ENCODE results near the gene HSPB6. TPM values are rescaled to one million over a fixed set of nuclear protein-coding genes. Genes with fewer than 3 reads are reported as not detected.
"Not testable (repeated sequence)": the region's sequence is repeated elsewhere in the genome, so short reads cannot be mapped to it uniquely, and the experiment has no call there.

HSPB6 gene
- polyA plus RNA-seq, 6 donors from 2014 or later = not detected

GRCh38 chr19:35781650-35782049, 24.8 kb upstream of the HSPB6 start:
- DNase-seq (no peak), ATAC-seq (ENCODE audit: low read depth in 2 of 2) (no peak)
- Mint-ChIP-seq H3K36me3 (no peaks in the 10 kb centered on the region), H3K27ac (peak overlapping the region in 1 of 6 donors; percentile 1), H3K27me3 (no peaks in the 10 kb centered on the region), H3K4me3 (peak overlapping the region in 1 of 8 donors; percentile 56), H3K4me1 (peaks cover 2 to 10% (median 10%) of the 10 kb centered on the region in 3 donors), H3K9me3 (no peaks in the 10 kb centered on the region)

DNA sequence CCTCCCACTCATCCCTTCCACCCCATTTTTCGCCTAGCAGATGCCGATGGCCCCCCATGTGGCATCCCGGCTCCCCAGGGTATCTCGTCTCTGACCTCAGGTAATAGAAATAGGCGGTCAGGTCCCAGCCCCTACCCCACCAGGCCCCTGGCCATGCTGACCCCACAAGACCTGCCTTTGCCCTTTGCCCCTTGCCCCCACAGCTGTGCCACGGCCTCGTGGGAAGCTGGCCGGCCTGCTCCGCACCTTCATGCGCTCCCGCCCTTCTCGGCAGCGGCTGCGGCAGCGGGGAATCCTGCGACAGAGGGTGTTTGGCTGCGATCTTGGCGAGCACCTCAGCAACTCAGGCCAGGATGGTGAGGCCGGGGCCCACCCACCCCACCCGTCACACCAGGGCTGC, 23.9 kb upstream of the HSPB6 start:
- Mint-ChIP-seq H3K4me1 (peaks cover 9 to 17% (median 10%) of the 10 kb centered on the region in 3 donors), H3K27ac (no peak overlapping the region), H3K9me3 (peaks cover 0 to 1% (median 0%) of the 10 kb centered on the region in 7 donors), H3K36me3 (no peaks in the 10 kb centered on the region), H3K27me3 (no peaks in the 10 kb centered on the region), H3K4me3 (no peak overlapping the region)
- no peak for ATAC-seq (ENCODE audit: low read depth in 2 of 2)
- DNase-seq = no peak

DNA sequence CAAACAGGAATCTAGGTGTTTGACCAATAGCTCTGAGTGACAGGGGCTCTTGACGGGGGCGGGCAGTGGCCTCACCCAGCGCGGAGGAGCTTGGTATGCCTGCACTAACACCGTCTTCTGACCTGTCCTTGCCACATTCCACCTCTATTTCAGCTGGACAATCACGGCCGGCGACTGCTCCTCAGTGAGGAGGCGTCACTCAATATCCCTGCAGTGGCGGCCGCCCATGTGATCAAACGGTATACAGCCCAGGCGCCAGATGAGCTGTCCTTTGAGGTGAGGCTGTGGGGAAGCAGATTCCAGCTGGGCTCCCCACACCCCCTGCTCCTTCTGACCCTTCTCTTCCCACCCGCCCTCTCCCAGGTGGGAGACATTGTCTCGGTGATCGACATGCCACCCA, 23.2 kb upstream of the HSPB6 start:
- no peak for DNase-seq
- H3K27me3 Mint-ChIP-seq = no peaks in the 10 kb centered on the region
- H3K9me3 Mint-ChIP-seq = peaks cover 0 to 1% (median 0%) of the 10 kb centered on the region in 7 donors
- peaks cover 10 to 17% (median 13%) of the 10 kb centered on the region in 3 donors for H3K4me1 Mint-ChIP-seq
- no peak overlapping the region for H3K4me3 Mint-ChIP-seq
- no peak overlapping the region for H3K27ac Mint-ChIP-seq
- no peaks in the 10 kb centered on the region for H3K36me3 Mint-ChIP-seq
- ATAC-seq (ENCODE audit: low read depth in 2 of 2) = no peak

- Mint-ChIP-seq H3K27ac (no peak overlapping the region), H3K4me3 (peak overlapping the region in 1 of 8 donors; percentile 29)
Measured at GRCh38 chr19:35779033-35779432, 22.2 kb upstream of the HSPB6 start.

GRCh38 chr19:35777961-35778360, 21.1 kb upstream of the HSPB6 start:
- H3K27me3 Mint-ChIP-seq = no peaks in the 10 kb centered on the region
- H3K36me3 Mint-ChIP-seq = no peaks in the 10 kb centered on the region
- DNase-seq = no peak
- ATAC-seq (ENCODE audit: low read depth in 2 of 2) = no peak
- H3K4me1 Mint-ChIP-seq = peaks cover 12 to 18% (median 17%) of the 10 kb centered on the region in 3 donors
- peak overlapping the region in 4 of 8 donors; percentile 19 to 63 (median 20) for H3K4me3 Mint-ChIP-seq
- H3K9me3 Mint-ChIP-seq = peaks cover 0 to 1% (median 0%) of the 10 kb centered on the region in 7 donors
- peak overlapping the region in 1 of 6 donors; percentile 7 for H3K27ac Mint-ChIP-seq

More at GRCh38 chr19:35779033-35779432, 22.2 kb upstream of the HSPB6 start:
- no peaks in the 10 kb centered on the region for H3K36me3 Mint-ChIP-seq
- no peaks in the 10 kb centered on the region for H3K27me3 Mint-ChIP-seq
- H3K9me3 Mint-ChIP-seq = peaks cover 0 to 1% (median 0%) of the 10 kb centered on the region in 7 donors
- no peak for ATAC-seq (ENCODE audit: low read depth in 2 of 2)
- DNase-seq = no peak
- H3K4me1 Mint-ChIP-seq = peaks cover 18 to 23% (median 21%) of the 10 kb centered on the region in 3 donors

- Mint-ChIP-seq H3K4me3 (peak overlapping the region in 6 of 8 donors; percentile 20 to 89 (median 63)), H3K9me3 (peaks cover 0 to 1% (median 0%) of the 10 kb centered on the region in 7 donors), H3K27me3 (no peaks in the 10 kb centered on the region), H3K36me3 (no peaks in the 10 kb centered on the region), H3K4me1 (peaks cover 12 to 18% (median 15%) of the 10 kb centered on the region in 3 donors), H3K27ac (peak overlapping the region in 2 of 6 donors; percentile 21 to 44)
- ATAC-seq (ENCODE audit: low read depth in 2 of 2) = no peak
- no peak for DNase-seq
Measured at GRCh38 chr19:35777086-35777841, 20.4 kb upstream of the HSPB6 start.

- Mint-ChIP-seq H3K4me1 (peaks cover 12 to 18% (median 15%) of the 10 kb centered on the region in 3 donors), H3K36me3 (no peaks in the 10 kb centered on the region), H3K27me3 (no peaks in the 10 kb centered on the region), H3K9me3 (peaks cover 0 to 1% (median 0%) of the 10 kb centered on the region in 7 donors), H3K27ac (peak overlapping the region in 1 of 6 donors; percentile 81), H3K4me3 (peak overlapping the region; percentile 63 to 89 (median 83))
- no peak for DNase-seq
- no peak for ATAC-seq (ENCODE audit: low read depth in 2 of 2)
Measured at GRCh38 chr19:35776102-35776788, 19.4 kb upstream of the HSPB6 start.

- H3K4me3 Mint-ChIP-seq = peak within 1 kb of the TSS; percentile 83 to 92 (median 90)
- ATAC-seq (ENCODE audit: low read depth in 2 of 2) (peak; percentile 95 to 97), DNase-seq (peak; percentile 99)
- H3K36me3 Mint-ChIP-seq = no peaks in the 10 kb centered on the region
- no peaks in the 10 kb centered on the region for H3K27me3 Mint-ChIP-seq
- peaks cover 0 to 1% (median 0%) of the 10 kb centered on the region in 7 donors for H3K9me3 Mint-ChIP-seq
- H3K4me1 Mint-ChIP-seq = peaks cover 12 to 18% (median 15%) of the 10 kb centered on the region in 3 donors
- H3K27ac Mint-ChIP-seq = peak within 1 kb of the TSS in 3 of 6 donors; percentile 62 to 85 (median 81)
Measured at GRCh38 chr19:35775298-35776101, 18.7 kb upstream of the HSPB6 start, which contains the start of gene ARHGAP33. Gene ARHGAP33, plus strand, starts transcription at chr19:35775564. Its CDS starts 95 bp downstream, at chr19:35775659.

DNA sequence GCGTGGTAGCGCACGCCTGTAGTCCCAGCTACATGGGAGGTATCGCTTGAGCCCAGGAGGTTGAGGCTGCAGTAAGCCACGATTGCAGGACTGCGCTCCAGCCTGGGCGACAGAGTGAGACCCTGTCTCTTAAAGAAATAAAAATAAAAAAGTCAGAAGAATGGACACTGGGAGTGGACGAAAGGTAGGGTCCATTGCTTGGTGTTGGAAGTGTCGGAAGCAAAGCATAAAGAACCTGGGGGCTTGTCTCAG, 18.1 kb upstream of the HSPB6 start:
- peak in 1 of 2 donors; percentile 3 for ATAC-seq (ENCODE audit: low read depth in 2 of 2)
- Mint-ChIP-seq H3K4me3 (peak overlapping the region; percentile 83 to 92 (median 90)), H3K9me3 (peaks cover 0 to 1% (median 0%) of the 10 kb centered on the region in 7 donors), H3K27me3 (no peaks in the 10 kb centered on the region), H3K27ac (peak overlapping the region in 1 of 6 donors; percentile 85), H3K4me1 (peaks cover 12 to 18% (median 15%) of the 10 kb centered on the region in 3 donors), H3K36me3 (no peaks in the 10 kb centered on the region)
- no peak for DNase-seq

DNA sequence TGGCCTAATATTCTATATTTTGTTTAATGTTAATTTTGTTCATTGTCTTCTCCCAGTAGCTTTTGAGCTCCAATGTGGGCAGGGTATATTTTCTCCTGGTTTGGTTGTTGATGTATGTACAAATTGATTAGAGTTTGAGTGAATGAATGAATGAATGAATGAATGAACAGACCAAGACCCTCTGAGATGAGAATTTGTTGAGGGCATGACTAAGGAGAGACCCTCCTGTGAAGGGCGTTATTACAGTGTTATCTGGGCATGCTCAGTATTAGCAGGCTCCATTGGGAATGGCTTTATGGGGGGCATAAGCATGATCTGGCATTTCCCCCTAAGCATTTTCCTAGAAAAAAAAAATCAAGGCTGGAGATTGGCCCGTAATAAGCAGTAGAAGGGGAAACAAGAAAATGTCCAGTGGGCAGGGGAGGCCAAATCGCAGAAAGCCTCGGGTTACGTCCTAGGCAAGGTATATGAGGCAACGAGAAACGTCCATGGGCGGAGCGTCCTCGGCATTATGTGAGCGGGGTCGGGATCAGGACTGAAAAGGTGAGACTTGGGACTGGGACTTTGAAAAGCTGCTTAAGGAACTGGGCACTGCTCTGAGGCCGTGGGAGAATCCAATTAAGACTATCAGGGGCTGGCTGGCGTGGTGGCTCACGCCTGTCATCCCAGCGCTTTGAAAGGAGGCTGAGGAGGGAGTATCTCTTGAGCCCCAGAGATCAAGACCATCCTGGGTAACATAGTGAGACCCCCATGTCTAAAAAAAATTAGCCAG, 17.6 kb upstream of the HSPB6 start:
- peak overlapping the region in 2 of 6 donors; percentile 62 to 85 for H3K27ac Mint-ChIP-seq
- no peaks in the 10 kb centered on the region for H3K27me3 Mint-ChIP-seq
- H3K36me3 Mint-ChIP-seq = no peaks in the 10 kb centered on the region
- peak overlapping the region; percentile 83 to 92 (median 90) for H3K4me3 Mint-ChIP-seq
- ATAC-seq (ENCODE audit: low read depth in 2 of 2) = no peak
- no peak for DNase-seq
- peaks cover 0 to 1% (median 0%) of the 10 kb centered on the region in 7 donors for H3K9me3 Mint-ChIP-seq
- peaks cover 12 to 18% (median 15%) of the 10 kb centered on the region in 3 donors for H3K4me1 Mint-ChIP-seq

- no peaks in the 10 kb centered on the region for H3K27me3 Mint-ChIP-seq
- no peaks in the 10 kb centered on the region for H3K36me3 Mint-ChIP-seq
- peaks cover 12 to 20% (median 20%) of the 10 kb centered on the region in 3 donors for H3K4me1 Mint-ChIP-seq
- peak overlapping the region in 1 of 8 donors; percentile 57 for H3K4me3 Mint-ChIP-seq
- ATAC-seq (ENCODE audit: low read depth in 2 of 2) (no peak), DNase-seq (no peak)
- H3K9me3 Mint-ChIP-seq = peaks cover 0 to 1% (median 0%) of the 10 kb centered on the region in 7 donors
- no peak overlapping the region for H3K27ac Mint-ChIP-seq
Measured at GRCh38 chr19:35773020-35773806, 16.4 kb upstream of the HSPB6 start.

GRCh38 chr19:35772362-35772761, 15.5 kb upstream of the HSPB6 start:
- not testable (repeated sequence) for H3K9me3 Mint-ChIP-seq; H3K27me3 Mint-ChIP-seq; H3K36me3 Mint-ChIP-seq; H3K4me3 Mint-ChIP-seq; H3K27ac Mint-ChIP-seq; ATAC-seq (ENCODE audit: low read depth in 2 of 2); DNase-seq
- H3K4me1 Mint-ChIP-seq = peaks cover 12 to 22% (median 20%) of the 10 kb centered on the region in 3 donors

All from naive B cell (primary cell).